ENCODE measurements around the gene SMYD3.

The SMYD3 gene

GRCh38 chr1:246417813-246418564 is 89.1 kb downstream of the SMYD3 start:
- no peak for DNase-seq (ENCODE audit: low read depth in 2 of 3, low spot score in 2 of 3)

GRCh38 chr1:246417152-246417812 is 89.8 kb downstream of the SMYD3 start:
- DNase-seq (ENCODE audit: low read depth in 2 of 3, low spot score in 2 of 3): no peak

- DNase-seq (ENCODE audit: low read depth in 2 of 3, low spot score in 2 of 3): no peak
These were observed 90.8 kb downstream of the SMYD3 start for GRCh38 chr1:246416261-246416660.

GRCh38 chr1:246415028-246415427 is 92.1 kb downstream of the SMYD3 start:
- DNase-seq (ENCODE audit: low read depth in 2 of 3, low spot score in 2 of 3): no peak

GRCh38 chr1:246413430-246413829 is 93.6 kb downstream of the SMYD3 start:
- DNase-seq (ENCODE audit: low read depth in 2 of 3, low spot score in 2 of 3): no peak

- DNase-seq (ENCODE audit: low read depth in 2 of 3, low spot score in 2 of 3): no peak
These were observed 103.0 kb downstream of the SMYD3 start for GRCh38 chr1:246404078-246404477.

GRCh38 chr1:246398126-246398813 is 108.8 kb downstream of the SMYD3 start:
- no peak for DNase-seq (ENCODE audit: low read depth in 2 of 3, low spot score in 2 of 3)

- DNase-seq (ENCODE audit: low read depth in 2 of 3, low spot score in 2 of 3): no peak
These were observed 110.0 kb downstream of the SMYD3 start for GRCh38 chr1:246397046-246397445.

GRCh38 chr1:246396322-246396721 is 110.8 kb downstream of the SMYD3 start:
- DNase-seq (ENCODE audit: low read depth in 2 of 3, low spot score in 2 of 3): no peak

GRCh38 chr1:246394121-246394520 is 113.0 kb downstream of the SMYD3 start:
- no peak for DNase-seq (ENCODE audit: low read depth in 2 of 3, low spot score in 2 of 3)

- DNase-seq (ENCODE audit: low read depth in 2 of 3, low spot score in 2 of 3): no peak
These were observed 116.2 kb downstream of the SMYD3 start for GRCh38 chr1:246390855-246391254.

- no peak for DNase-seq (ENCODE audit: low read depth in 2 of 3, low spot score in 2 of 3)
These were observed 122.5 kb downstream of the SMYD3 start for GRCh38 chr1:246384616-246385015.

GRCh38 chr1:246383791-246384190 is 123.3 kb downstream of the SMYD3 start:
- DNase-seq (ENCODE audit: low read depth in 2 of 3, low spot score in 2 of 3): no peak

GRCh38 chr1:246383239-246383589 is 123.9 kb downstream of the SMYD3 start:
- no peak for DNase-seq (ENCODE audit: low read depth in 2 of 3, low spot score in 2 of 3)

GRCh38 chr1:246382589-246383238 is 124.4 kb downstream of the SMYD3 start:
- no peak for DNase-seq (ENCODE audit: low read depth in 2 of 3, low spot score in 2 of 3)

- no peak for DNase-seq (ENCODE audit: low read depth in 2 of 3, low spot score in 2 of 3)
These were observed 125.6 kb downstream of the SMYD3 start for GRCh38 chr1:246381452-246381851.

GRCh38 chr1:246377625-246378153 is 129.4 kb downstream of the SMYD3 start:
- no peak for DNase-seq (ENCODE audit: low read depth in 2 of 3, low spot score in 2 of 3)

- DNase-seq (ENCODE audit: low read depth in 2 of 3, low spot score in 2 of 3): no peak
These were observed 133.1 kb downstream of the SMYD3 start for GRCh38 chr1:246373828-246374569.

GRCh38 chr1:246372559-246372958 is 134.5 kb downstream of the SMYD3 start:
- DNase-seq (ENCODE audit: low read depth in 2 of 3, low spot score in 2 of 3): no peak

- no peak for DNase-seq (ENCODE audit: low read depth in 2 of 3, low spot score in 2 of 3)
These were observed 140.0 kb downstream of the SMYD3 start for GRCh38 chr1:246367041-246367440.

GRCh38 chr1:246365708-246366107 is 141.4 kb downstream of the SMYD3 start:
- no peak for DNase-seq (ENCODE audit: low read depth in 2 of 3, low spot score in 2 of 3)

Data from activated CD8-positive, alpha-beta memory T cell treated with anti-CD3 and anti-CD28 coated beads for 48 hours (primary cell).